Effector CD8-positive, alpha-beta T cell (primary cell): Measurements from ENCODE around the gene TBXAS1.

ENCODE experiments used
- DNase-seq: peaks from one replicate; lab custom pipeline; 2025; lab: John Stamatoyannopoulos, UW

Gene TBXAS1

GRCh38 chr7:140022582-140023211, 193.6 kb downstream of the TBXAS1 start:
- DNase-seq: no peak

- DNase-seq: no peak
Observed at GRCh38 chr7:140023728-140024127, 194.7 kb downstream of the TBXAS1 start.

DNA sequence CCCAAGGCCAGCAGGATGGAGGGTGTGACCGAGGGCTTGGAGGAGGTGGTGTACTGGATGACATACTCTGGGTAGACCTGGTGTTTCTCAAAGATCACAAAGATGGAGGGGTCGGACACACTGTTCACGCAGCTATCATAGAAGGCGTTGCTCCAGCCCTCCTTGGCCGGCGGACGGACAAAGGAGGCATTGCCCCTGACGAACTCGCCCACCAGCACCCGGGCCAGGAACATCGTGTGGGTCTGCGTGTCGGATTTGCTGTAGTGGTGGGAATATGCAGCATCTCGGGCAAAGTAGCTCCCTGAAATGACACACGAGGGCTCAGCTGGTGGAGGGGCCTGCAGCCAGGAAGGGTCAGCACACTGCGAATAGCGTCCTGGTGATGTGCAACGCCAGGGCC, 195.5 kb downstream of the TBXAS1 start:
- DNase-seq: no peak

- DNase-seq: no peak
Observed at GRCh38 chr7:140025241-140025640, 196.2 kb downstream of the TBXAS1 start.

- DNase-seq: no peak
Observed at GRCh38 chr7:140025814-140026433, 196.9 kb downstream of the TBXAS1 start.

- no peak for DNase-seq
Observed at GRCh38 chr7:140026935-140027334, 197.9 kb downstream of the TBXAS1 start.

DNA sequence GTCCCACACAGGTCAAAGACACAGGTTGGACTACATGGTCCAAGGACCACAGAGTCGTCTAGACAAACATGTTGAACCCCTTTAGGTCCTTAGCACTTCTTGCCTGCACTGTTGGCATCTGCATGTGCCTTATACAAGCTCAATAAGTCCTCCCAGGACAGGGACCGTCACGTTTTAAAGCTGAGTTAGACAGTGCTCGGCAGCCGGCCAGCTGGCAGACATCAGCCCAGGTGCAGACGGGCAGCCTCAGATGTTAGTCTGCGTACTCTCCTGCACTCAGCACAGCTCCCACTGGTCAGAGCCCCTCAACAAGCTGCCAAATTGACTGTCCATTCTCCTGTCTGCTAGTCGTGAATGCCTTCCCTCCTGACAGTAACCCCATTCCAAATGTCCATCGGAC, 198.8 kb downstream of the TBXAS1 start:
- no peak for DNase-seq

DNA sequence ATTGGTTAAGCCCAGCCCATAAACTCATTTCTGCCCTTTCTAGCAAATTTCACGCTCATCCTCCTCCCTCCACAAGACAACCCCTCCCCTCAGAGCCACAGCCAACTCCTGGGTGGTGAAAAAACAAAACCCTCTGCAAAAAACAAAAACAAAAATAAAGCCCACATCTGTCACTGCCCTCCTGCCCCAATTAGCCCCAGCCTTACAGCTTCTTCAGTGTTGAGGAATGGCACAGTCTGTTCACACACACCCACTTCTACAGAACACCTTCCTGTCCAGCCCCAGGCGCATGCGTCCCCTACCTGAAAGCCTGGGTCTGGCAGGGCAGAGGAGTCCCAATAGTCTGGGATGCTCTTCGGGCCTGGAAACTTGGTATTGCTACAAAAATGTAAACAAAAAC, 199.2 kb downstream of the TBXAS1 start:
- no peak for DNase-seq

- no peak for DNase-seq
Observed at GRCh38 chr7:140029072-140029471, 200.0 kb downstream of the TBXAS1 start.

GRCh38 chr7:140031364-140031763, 202.3 kb downstream of the TBXAS1 start:
- no peak for DNase-seq

DNA sequence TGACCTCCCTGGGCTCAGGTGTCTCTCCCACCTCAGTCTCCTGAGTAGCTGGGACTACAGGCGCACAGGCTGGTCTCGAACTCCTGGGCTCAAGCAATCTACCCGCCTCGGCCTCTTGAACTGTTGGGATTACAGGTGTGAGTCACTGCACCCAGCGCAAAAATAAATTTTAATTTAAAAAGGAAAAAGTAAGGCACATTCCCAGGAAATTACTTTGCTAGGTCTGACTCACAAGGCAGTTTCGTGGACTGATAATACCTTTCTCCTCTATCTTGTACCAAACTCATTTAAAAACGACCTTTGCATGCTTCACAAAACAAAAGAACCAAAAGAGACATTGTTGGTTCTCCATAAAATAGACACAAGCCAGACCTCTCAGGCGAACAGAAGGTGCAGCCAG, 204.0 kb downstream of the TBXAS1 start:
- DNase-seq: no peak

- no peak for DNase-seq
Observed at GRCh38 chr7:140033779-140034363, 204.8 kb downstream of the TBXAS1 start.

- no peak for DNase-seq
Observed at GRCh38 chr7:140034421-140034820, 205.4 kb downstream of the TBXAS1 start.

- no peak for DNase-seq
Observed at GRCh38 chr7:140035400-140036223, 206.5 kb downstream of the TBXAS1 start.

DNA sequence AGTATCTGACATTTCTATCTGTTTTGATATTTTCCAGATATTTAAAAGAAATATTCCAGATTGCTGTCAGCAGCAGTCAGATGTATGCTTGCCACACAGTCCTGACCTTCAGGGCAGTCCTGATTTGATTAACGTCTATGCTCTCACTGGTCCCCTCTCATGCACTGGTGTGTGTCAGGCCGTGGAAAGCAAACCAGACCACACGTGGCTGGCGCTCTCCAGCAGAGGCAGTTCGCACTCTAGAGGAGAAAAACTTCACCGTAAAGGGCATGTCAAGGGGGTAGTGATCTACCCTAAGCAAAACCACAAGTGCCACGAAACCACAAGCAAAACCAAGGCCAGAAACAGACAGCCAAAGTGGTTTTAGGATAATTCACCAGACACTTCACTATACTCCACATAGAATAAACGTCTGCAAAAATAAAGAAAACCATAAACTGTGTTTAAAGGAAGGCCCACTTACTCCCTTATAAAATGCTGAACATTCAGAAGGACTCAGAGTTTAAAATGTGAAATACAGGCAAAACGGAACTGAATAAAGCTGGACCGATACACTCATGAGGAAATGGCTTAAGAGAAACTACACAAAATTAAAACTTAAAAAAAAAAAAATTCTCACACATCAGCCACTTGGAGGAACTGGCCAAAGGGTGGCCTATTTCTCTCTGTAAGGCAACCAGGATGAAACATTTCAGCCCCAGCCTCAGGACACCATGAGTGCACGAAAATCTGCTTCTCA, 207.3 kb downstream of the TBXAS1 start:
- no peak for DNase-seq

DNA sequence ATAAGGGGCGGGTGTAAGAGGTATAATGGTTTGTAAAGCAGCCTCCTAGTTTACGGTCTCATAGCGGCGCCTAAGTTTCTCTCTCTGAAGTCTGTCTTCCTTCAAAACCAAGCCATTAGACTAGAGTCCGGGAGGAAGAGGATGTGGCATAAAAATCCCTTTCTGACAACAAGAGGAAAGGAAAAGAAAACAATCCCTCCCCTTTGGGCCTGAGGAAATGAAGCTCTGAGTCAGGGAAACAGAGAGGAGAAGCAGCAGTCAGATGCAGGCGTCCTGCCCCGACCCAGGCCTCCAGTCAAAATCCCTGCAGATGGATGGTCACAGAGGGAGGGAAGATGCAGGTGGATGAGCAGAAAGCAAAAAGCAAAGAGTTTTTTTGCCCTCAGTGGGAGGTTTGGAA, 210.0 kb downstream of the TBXAS1 start:
- no peak for DNase-seq

GRCh38 chr7:140039896-140040295, 210.8 kb downstream of the TBXAS1 start:
- DNase-seq: no peak

DNA sequence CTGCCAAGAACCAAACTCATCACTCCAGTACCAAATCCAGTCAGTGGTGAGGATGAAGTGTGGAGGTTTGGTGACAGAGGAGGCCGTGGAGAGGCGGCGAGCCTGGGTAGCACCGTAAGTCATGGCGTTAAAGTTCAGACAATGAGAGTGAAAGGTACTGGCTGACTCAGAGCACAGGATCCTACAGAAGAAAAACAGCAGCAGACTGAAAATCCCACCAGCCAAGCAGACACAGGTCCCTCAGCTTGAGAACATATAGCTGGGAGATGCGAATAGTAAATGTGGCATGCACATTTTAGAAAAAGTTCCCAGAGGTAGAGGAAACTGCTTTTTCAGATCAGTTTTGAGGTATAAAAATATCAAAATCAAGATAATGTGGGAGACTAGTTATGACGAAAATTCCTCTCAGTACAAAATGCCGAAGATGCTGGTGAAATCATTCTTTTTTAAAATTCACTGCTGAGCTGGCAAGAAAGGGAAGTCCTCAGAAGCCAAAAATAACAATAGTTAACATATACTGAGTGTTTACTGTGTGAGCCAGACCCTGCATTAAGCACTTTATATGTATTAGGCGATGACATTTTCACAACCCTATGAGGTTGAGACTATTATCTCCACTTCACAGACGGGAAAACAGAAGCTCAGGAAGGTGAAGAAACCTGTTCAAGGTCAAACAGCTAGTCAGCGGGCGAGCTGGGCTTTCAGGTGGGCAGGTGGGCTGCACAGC, 212.8 kb downstream of the TBXAS1 start:
- no peak for DNase-seq

DNA sequence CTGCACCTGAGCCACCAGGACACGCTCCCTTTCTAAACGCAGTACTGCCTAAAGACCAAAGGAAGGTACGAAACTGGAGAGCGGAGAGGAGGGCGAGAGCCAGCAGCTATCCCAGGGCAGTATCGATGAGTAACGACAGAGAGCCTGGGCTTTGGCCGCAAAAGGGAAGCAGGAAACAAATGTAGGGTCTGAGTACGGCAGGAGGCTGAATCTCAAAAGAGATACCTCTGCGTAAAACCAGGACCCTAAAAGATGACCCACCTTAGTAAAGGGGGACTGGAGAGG, 213.3 kb downstream of the TBXAS1 start:
- DNase-seq: no peak

DNA sequence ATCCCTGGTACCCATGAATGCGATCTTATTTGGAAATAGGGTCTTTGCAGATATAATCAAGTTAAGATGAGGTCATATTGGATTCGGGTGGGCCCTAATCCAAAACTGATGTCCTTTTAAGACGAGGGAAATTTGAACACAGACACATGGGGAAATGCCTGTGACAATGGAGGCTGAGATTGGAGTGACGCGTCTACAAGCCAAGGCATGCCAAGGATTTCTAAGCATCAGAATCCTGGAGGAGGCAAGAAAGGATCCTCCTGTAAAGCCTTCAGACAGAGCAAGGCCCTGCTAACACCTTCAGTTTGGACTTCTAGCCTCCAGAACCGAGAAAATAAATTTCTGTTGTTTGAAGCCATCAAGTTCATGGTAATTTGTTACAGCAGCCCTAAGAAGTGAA, 215.2 kb downstream of the TBXAS1 start:
- no peak for DNase-seq

DNA sequence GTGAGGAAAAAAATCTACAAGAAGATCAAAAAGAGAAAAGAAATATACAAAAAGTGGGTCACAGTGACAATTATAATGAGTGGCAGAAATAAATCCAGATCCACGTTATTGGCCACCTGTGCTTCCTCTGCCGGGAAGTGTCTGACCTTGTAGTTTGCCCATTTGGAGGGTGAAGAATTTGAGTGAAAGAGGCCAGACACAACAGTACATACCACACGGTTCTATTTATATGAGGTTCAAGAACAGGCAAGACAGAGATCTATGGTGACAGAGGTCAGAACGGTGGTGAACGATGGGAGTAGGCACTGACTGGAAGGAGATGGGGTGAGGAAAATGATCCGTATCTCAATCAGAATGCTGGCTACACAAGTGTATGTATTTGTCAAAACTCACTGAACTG, 216.6 kb downstream of the TBXAS1 start:
- no peak for DNase-seq

GRCh38 chr7:140047197-140047596, 218.1 kb downstream of the TBXAS1 start:
- DNase-seq: no peak
